HepG2 (cell line): ENCODE measurements around the gene UTP15. TPM values are rescaled to one million over a fixed set of nuclear protein-coding genes. Genes with fewer than 3 reads are reported as not detected.

ENCODE experiments used
- ARNTL ChIP-seq: sonication (generic); formaldehyde crosslinking; IDR thresholded peaks from 2 replicates; pipeline ENCODE4 v1.4.0; 2020; ENCODE audit warnings: mild to moderate bottlenecking, missing genetic modification reagents
- CBFB ChIP-seq: sonication (generic); formaldehyde crosslinking; IDR thresholded peaks from 2 replicates; pipeline ENCODE4 v1.4.0; 2020; ENCODE audit warnings: missing genetic modification reagents
- CEBPB ChIP-seq: IDR thresholded peaks from 2 replicates; pipeline ENCODE4 v1.6.1; 2011; ENCODE audit warnings: low read depth, low read length, improper control_type of control experiment, borderline replicate concordance
- HMG20A ChIP-seq: IDR thresholded peaks from 2 replicates; pipeline ENCODE4 v1.6.1; 2016; ENCODE audit warnings: borderline replicate concordance
- PATZ1 ChIP-seq: sonication (generic); formaldehyde crosslinking; IDR thresholded peaks from 2 replicates; pipeline ENCODE4 v1.4.0; 2020; ENCODE audit warnings: missing genetic modification reagents
- PHF8 ChIP-seq: sonication (generic); formaldehyde crosslinking; IDR thresholded peaks from 2 replicates; pipeline ENCODE4 v1.5.0; 2020; ENCODE audit warnings: missing genetic modification reagents
- TFDP2 ChIP-seq: sonication (generic); formaldehyde crosslinking; IDR thresholded peaks from 2 replicates; pipeline ENCODE4 v1.4.0; 2020; ENCODE audit warnings: missing genetic modification reagents
- TRIM24 ChIP-seq: sonication (generic); formaldehyde crosslinking; IDR thresholded peaks from 2 replicates; pipeline ENCODE4 v1.8.0; 2022; ENCODE audit warnings: mild to moderate bottlenecking, missing genetic modification reagents
- TSC22D2 ChIP-seq: sonication (generic); formaldehyde crosslinking; IDR thresholded peaks from 2 replicates; pipeline ENCODE4 v1.5.1; 2020; ENCODE audit warnings: missing genetic modification reagents, mild to moderate bottlenecking, borderline replicate concordance
- U2AF1 ChIP-seq: fragments of 200-400 bp; formaldehyde crosslinking; optimal IDR thresholded peaks from 2 replicates; pipeline ENCODE3; 2017; ENCODE audit warnings: mild to moderate bottlenecking, low read depth, low read length
- ZC3H4 ChIP-seq: sonication (generic); formaldehyde crosslinking; IDR thresholded peaks from 2 replicates; pipeline ENCODE4 v1.4.0; 2020; ENCODE audit warnings: missing genetic modification reagents, borderline replicate concordance
- ZFP90 ChIP-seq: sonication (generic); formaldehyde crosslinking; IDR thresholded peaks from 2 replicates; pipeline ENCODE4 v1.8.0; 2022; ENCODE audit warnings: missing genetic modification reagents, mild to moderate bottlenecking, inconsistent platforms, borderline replicate concordance
- ZNF20 ChIP-seq: sonication (generic); formaldehyde crosslinking; IDR thresholded peaks from 2 replicates; pipeline ENCODE4 v1.4.0; 2020; ENCODE audit warnings: mild to moderate bottlenecking, moderate library complexity, missing genetic modification reagents
- ZNF646 ChIP-seq: sonication (generic); formaldehyde crosslinking; IDR thresholded peaks from 2 replicates; pipeline ENCODE4 v1.9.0; 2021; ENCODE audit warnings: mild to moderate bottlenecking, missing genetic modification reagents
- ZNF670 ChIP-seq: sonication (generic); formaldehyde crosslinking; IDR thresholded peaks from 2 replicates; pipeline ENCODE4 v1.8.0; 2022; ENCODE audit warnings: mild to moderate bottlenecking, missing genetic modification reagents, borderline replicate concordance
- ZNF746 ChIP-seq: sonication (generic); formaldehyde crosslinking; IDR thresholded peaks from 2 replicates; pipeline ENCODE4 v1.8.0; 2022; ENCODE audit warnings: mild to moderate bottlenecking, missing genetic modification reagents
- polyA plus RNA-seq, 8 experiments: library from polyadenylated mRNA; depleted of rRNA in 3 of 8; stranded (reverse) in 7 of 8; unstranded in 1 of 8; fragments of >200 nt; fragmentation: Illumina TruSeq in 4 of 8; extraction: Trizol in 4 of 8; gene quantifications; 2 replicates each; pipeline versions ENCODE4 v1.2.1 to v1.2.3, GENCODE V29; 2011 to 2016; ENCODE audit warnings: low read depth in 4 of 8, missing spikeins in 1 of 8, mixed read lengths in 1 of 8; ENCODE audit not compliant: insufficient read depth in 1 of 8
- total RNA-seq, 5 experiments: library from RNA; depleted of rRNA; stranded (reverse); fragments of >200 nt; fragmentation: Illumina TruSeq; extraction: Trizol; gene quantifications; 2 replicates each; pipeline ENCODE4 v1.2.3, GENCODE V29; 2016; ENCODE audit warnings: low read depth in 1 of 5

UTP15 gene
- total and polyA plus RNA-seq, 2 of the 13 experiments (the other 11 are each of a cell fraction or from before 2014, with no cell fraction given): 7.3 to 35.8 TPM

DNA sequence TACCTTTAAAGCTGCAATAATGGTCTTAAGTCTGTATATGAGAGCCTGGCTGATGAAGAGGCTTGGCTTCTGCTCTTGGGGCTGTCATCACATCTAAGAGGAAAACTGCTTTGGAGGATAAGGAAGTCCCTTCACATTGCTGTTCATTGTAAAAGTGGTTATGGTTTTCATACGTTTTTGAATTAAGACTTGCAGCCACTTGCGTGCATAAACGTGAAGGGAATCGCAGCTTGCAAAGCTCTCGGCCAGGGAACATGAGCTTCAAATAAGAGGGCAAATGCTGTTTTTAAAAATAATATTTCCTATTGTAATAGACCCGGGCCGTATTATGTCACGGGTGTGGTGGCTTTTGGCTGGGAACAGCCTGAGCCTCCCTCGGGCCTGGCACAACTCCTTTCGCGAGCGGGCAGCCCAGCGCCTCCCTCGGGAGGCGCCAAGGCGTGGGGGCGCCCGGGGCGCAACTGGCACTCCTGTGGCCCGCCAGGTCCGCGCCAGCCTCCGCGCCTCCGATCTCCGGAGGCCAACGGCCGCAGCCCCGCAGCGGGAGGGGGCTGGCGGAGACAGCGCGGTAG, 59.9 kb downstream of the UTP15 start (continued):
- TF ChIP-seq ZNF670: no peak
- peak; percentile 72; the same call in 1 of the 2 replicates for TF ChIP-seq ZC3H4
- no peak for TF ChIP-seq PATZ1 (CRISPR knock-in tag)
- TF ChIP-seq U2AF1: no peak
- TF ChIP-seq ARNTL (CRISPR knock-in tag): no peak
- no peak for TF ChIP-seq ZNF646
- TF ChIP-seq PHF8 (CRISPR knock-in tag): peak; percentile 43
- no peak for TF ChIP-seq TFDP2
- no peak for TF ChIP-seq CEBPB
- no peak for TF ChIP-seq ZFP90 (CRISPR knock-in tag)
- no peak for TF ChIP-seq CBFB (CRISPR knock-in tag)
- no peak for TF ChIP-seq TRIM24 (CRISPR knock-in tag)
- no peak for TF ChIP-seq ZNF20
- TF ChIP-seq TSC22D2 (CRISPR knock-in tag): no peak
- no peak for TF ChIP-seq ZNF746 (CRISPR knock-in tag)
- TF ChIP-seq HMG20A (CRISPR knock-in tag): no peak
